ENCODE data around the gene MED14.

- TF ChIP-seq CTCF (conservative IDR thresholded peaks at IDR 0.05) = no peak
- TF ChIP-seq EZH2 (IDR thresholded peaks at IDR 0.05; ENCODE audit: low read depth) = no peak
Measured at GRCh38 chrX:40615976-40616375, 119.4 kb downstream of the MED14 start.
